ENCODE results near the gene ZNF614. TPM values are rescaled to one million over a fixed set of nuclear protein-coding genes. Genes with fewer than 3 reads are reported as not detected.
A peak's percentile ranks its signal among the peaks of the same experiment; 100 is the strongest.

Gene ZNF614
- total and polyA plus RNA-seq, 9 of the 15 experiments (the other 6 are each of a cell fraction or from before 2014, with no cell fraction given): 4.9 to 16.3 (median 11.4) TPM

GRCh38 chr19:52048555-52049501 is 20.6 kb upstream of the ZNF614 start, which contains the start of gene ZNF432:
ZNF432 (minus strand) TSS chr19:52048838; CDS start chr19:52046868, 1,970 bp downstream.
- TSS peak; percentile 91 for BruUV-seq (replicated peaks)
- under 1% methylated on average over 56 of the region's 60 CpGs for WGBS (ENCODE audit: insufficient coverage, low coverage, missing lambda C conversion rate)
- Histone ChIP-seq H3K9me3 (replicated peaks; ENCODE audit: control insufficient read depth, insufficient read depth, low read depth, low read length) (peaks cover 2% of the 10 kb centered on the region; the same call in 1 of the 2 replicates), H3K4me1 (replicated peaks in 1 of 2; ENCODE audit: control insufficient read depth in 2 of 2, insufficient read depth in 2 of 2, low read length in 2 of 2) (peaks cover 2 to 3% of the 10 kb centered on the region in 2 experiments; a peak in 2 of 5 replicates), H3K4me2 (ENCODE audit: insufficient read depth, low read length) (peak within 1 kb of the TSS; percentile 92), H4K20me1 (replicated peaks; ENCODE audit: control insufficient read depth, insufficient read depth, low read length) (no peaks in the 10 kb centered on the region), H3K4me3 (peak within 1 kb of the TSS; percentile 55), H3K27ac (ENCODE audit: extremely low read depth, low read depth, low read length) (peak within 1 kb of the TSS; percentile 87), H3K27me3 (ENCODE audit: control insufficient read depth in 2 of 2, insufficient read depth in 2 of 2, low read length in 2 of 2) (no peaks in the 10 kb centered on the region), H3K9ac (ENCODE audit: insufficient read depth in 1 of 2, low read depth in 2 of 2, low read length in 2 of 2) (peak within 1 kb of the TSS; percentile 75 to 88), H3K9me1 (ENCODE audit: control insufficient read depth, insufficient read depth, low read length) (no peaks in the 10 kb centered on the region), H2AFZ (ENCODE audit: low read depth, low read length) (peak within 1 kb of the TSS; percentile 93), H3K36me3 (ENCODE audit: control insufficient read depth, insufficient read depth, low read length) (peaks cover 10% of the 10 kb centered on the region; the same call in 2 of the 3 replicates), H3K79me2 (ENCODE audit: control insufficient read depth, insufficient read depth, low read length) (peaks cover 6% of the 10 kb centered on the region; the same call in 1 of the 3 replicates)
- in situ Hi-C loops (cut with MboI) (no loop called here), intact Hi-C loops (cut with micrococcal nuclease) (loop anchor here (1.0 kb wide), 1 partner anchor 21 kb away; the partner anchor contains the start of gene ZNF614)
- POLR2A ChIA-PET: interaction anchor here (0.6 to 1.3 kb wide), 3 partner anchors 21 to 46 kb away, joined by 5 to 6 read pairs (median 6); partner anchors contain the start of gene ZNF614
- CTCF ChIA-PET (ENCODE audit: low intra/inter-chr PET ratio): interaction anchor here (0.5 kb wide), 1 partner anchor 503 kb away, joined by 4 read pairs; no protein-coding TSS in a partner anchor
- DNase-seq (ENCODE audit: extremely low read depth in 1 of 4, low spot score in 3 of 4) (peak; percentile 85 to 96 (median 88)), ATAC-seq (peak; percentile 98), FAIRE-seq (peak; percentile 80)
- TF ChIP-seq ETS1 (conservative IDR thresholded peaks at IDR 0.05; ENCODE audit: control insufficient read depth, low read depth, low read length) (peak; percentile 76), CREM (IDR thresholded peaks at IDR 0.05; ENCODE audit: low read depth) (peak; percentile 92), ELF4 (CRISPR knock-in tag; IDR thresholded peaks at IDR 0.05) (peak; percentile 46; the same call in 1 of the 2 replicates), SMAD4 (CRISPR knock-in tag; conservative IDR thresholded peaks at IDR 0.05) (0 out of 2 replicates have a peak, but pooled peaks have one; percentile 19), TAF9B (IDR thresholded peaks at IDR 0.05; ENCODE audit: partially characterized antibody) (peak; percentile 25), ESRRA (IDR thresholded peaks at IDR 0.05; ENCODE audit: borderline replicate concordance, low read depth) (peak; percentile 95), SMARCA4 (IDR thresholded peaks at IDR 0.05) (peak; percentile 14; the same call in 1 of the 2 replicates), FOXJ2 (tag; IDR thresholded peaks at IDR 0.05) (peak; percentile 52; the same call in 1 of the 2 replicates), HCFC1 (IDR thresholded peaks at IDR 0.05; ENCODE audit: low read depth, low read length) (peak; percentile 86), ZNF280B (CRISPR knock-in tag; IDR thresholded peaks at IDR 0.05) (no peak), SETDB1 (IDR thresholded peaks at IDR 0.05; ENCODE audit: low read length) (peak; percentile 25), CC2D1A (IDR thresholded peaks at IDR 0.05) (no peak), MEF2A (IDR thresholded peaks at IDR 0.05; ENCODE audit: control insufficient read depth, low read depth, low read length) (no peak)

All from K562 (cell line).